ENCODE data around the gene SLC19A3.

DNA sequence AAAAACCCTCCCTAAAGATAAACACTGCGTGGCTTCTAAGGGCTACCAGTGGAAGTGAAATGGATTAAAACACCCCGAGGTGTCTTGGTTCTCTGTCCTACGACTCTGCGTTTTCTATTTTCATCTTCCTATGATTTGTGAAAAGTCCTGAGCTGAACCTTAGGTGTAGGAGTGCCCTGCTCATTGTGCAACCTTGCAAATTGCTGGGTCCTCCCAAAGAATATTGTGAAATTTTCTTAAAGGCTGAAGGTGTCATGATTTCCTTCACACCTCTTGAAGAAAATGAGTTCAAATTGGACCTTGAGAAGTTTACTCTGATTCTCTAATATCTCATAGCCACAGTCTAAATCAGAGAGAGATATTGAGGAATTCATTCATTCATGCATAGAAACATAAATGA, 1.8 kb upstream of the SLC19A3 start:
- TF ChIP-seq CTCF (conservative IDR thresholded peaks at IDR 0.05; ENCODE audit: low read depth, low read length) (no peak), EZH2 (IDR thresholded peaks at IDR 0.05; ENCODE audit: low read length, unreplicated experiment) (no peak)
